ENCODE results near the gene GNAQ.

The GNAQ gene

DNA sequence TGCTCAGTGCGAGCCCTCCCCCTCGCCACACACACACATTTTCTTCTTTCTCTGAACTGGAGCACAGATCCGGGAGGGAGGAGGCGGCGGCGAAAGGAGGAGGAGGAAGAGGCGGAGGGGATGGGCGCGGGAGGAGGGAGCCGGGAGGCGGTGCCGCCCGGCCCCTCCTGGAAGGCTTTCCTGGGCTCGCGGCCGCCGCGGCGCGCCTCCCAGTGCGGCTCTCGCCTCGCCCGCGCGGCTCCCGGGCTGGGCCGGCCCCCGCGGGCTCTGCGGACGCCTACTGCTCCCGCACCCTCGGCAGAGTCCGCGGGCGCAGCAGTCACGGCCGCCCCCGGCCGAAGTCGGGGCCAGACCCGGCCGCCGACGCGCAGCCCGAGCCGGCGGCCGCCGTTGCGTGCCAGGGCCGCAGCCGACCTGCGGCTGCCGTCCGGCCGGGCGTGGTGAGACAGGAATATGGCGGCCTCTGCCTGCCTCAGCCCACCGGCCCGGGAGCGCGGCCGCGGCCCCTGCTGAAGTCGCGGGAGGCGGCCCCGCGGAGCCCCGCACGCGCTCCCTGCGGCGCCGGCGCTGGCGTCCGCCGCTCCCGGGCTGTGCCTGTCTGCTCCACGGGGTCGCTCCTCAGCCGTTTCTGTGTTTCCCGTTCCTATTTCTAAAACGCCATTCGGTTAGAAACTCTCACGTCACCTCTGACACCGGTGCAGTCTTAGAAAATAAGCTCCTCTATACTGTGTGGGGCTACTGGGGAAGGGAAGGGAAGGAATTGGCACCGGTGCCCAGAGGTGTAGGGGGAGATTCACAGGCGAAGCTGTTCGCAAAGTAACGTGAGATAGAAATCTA, 500 bp upstream of the GNAQ start:
- no peak for DNase-seq (ENCODE audit: low read depth)

DNA sequence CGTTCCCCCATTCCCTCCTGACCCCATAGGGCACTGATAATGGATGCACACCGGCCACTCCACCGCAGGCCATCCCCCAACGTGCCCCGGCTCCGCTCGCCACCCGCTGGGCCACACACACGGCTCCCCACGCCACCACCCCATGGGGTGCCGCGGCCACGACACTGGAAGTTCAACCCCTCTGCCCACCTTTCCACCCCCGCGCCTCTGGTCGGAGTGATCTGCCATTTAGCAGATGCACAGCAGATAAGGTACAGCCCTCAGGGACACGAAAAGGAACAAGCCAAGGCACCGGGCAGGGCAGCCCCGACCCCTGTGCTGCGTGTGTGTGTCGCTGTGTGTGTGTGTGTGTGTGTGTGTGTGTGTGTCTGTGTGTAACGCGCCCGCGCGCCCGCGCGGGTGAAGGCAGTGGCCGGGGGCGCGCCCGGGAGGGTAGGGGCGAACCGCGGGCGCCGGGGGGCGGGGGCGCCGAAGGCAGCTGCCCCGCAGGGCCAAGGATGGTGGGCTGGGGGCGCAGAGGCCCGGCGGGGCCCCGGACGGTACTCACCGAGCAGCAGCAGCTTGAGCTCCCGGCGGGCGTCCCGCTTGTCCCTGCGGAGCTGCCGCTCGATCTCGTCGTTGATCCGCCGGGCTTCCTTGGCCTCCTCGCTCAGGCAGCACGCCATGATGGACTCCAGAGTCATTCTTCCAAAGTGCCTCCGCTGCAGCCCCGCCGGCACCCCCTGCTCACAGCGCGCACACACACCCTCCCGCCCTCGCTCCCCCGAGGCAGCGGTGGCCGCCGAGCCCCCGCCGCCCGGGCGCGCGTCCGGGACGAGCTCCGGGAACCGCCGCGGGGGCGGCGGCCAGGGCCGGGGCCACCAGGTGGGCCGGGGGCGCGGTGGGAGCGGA, 813 bp downstream of the GNAQ start:
- DNase-seq (ENCODE audit: low read depth), result no peak

DNA sequence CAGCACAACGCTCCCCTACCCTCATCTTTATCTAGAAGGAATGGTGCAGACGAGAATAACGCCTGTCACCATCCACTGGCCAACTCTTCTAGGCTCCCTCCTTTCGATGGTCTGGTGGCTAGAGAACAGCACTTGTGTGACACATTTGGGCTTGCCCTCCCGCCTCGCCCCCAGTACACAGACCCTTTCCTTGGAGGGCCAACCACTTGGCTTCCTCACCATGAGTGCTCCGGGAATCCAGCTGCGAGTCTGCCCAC, 1.4 kb downstream of the GNAQ start:
- DNase-seq (ENCODE audit: low read depth), result no peak

DNA sequence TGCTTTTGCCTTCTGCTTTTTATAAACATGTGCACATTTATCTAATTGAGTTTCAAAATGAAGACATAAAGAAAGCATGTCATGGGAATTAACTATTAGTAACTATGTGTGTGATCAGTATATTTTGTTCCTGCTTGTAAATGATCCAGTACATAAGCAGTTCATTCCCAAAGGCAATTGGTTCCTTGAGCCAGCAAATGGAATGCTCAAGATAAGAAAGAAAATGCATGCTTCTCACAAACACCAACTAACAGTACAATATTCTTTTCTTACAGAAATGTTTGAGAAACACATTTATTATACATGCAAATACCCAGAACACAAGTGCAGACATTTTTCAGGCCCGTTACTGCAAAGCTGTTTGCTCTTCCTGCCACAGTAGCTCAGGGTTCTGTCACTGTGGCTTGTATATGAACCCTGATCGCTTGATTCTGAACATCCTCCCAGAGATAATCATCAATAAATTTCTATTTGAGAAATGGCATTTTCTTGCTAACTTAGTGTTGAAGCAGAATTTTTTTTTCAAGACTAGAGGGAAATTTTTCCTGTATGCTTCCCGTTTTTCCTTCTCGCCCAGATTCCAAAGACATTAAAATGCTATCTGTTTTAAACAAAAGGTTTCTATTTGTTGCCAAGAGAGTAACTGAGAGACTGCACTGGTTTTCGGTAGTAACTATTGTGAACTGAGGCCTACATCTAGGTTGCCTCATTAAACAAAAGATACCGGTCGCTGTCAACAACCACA, 1.9 kb downstream of the GNAQ start:
- DNase-seq (ENCODE audit: low read depth), result no peak

DNA sequence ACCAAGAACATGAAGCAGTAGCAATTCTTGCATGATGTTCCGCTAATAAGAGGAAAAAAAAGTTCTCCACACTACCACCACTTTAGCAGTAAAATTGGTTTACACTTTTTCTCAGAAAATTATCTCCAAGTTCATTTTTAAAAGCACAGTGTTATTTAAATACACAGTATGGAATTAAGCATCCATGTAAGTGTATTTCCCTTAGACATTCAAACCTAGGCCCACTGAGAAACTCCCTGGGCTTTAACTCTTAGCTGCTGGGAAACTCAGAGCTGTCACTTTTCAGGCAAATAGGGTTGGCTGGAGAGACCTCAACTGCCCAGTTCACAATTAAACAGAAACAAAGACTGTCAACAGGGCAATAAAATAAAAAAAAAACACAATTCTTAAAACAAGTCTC, 2.7 kb downstream of the GNAQ start:
- no peak for DNase-seq (ENCODE audit: low read depth)

DNA sequence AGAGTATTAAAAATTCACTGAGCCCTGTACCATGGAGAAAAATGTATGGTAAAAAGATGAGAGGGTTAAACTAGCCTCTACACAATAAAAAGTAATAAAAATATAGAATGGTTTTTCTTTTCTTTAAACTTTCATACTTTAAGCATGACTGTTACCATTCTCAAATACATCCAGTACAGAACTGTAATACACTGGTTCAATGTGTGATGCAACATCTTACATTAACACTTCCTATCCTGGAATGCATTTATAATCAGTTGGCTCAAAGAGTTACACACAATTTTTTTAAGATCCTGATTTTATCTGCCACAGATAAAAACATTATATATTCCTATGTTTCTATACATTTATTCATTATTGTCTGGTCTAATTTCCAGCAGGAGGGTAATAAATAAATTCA, 4.7 kb downstream of the GNAQ start:
- DNase-seq (ENCODE audit: low read depth), result no peak

DNA sequence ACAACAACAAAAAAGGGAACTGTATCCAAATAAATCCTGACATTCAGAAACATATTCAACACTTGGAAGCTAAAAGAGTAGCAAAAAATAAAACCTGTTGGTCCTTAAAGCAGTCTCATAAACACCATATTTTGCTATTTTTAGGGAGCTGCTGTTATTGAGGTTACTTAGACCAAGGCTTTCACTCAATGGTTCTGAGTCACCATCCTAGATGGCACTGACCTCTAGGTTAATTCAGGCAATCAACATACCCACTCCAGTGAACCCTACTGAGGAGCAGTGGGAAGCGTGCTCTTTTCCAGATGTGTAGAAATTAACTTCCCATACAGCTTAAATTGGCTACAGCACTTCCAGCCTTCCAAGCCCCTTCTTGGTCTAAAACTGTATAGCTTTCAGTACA, 5.2 kb downstream of the GNAQ start:
- no peak for DNase-seq (ENCODE audit: low read depth)

DNA sequence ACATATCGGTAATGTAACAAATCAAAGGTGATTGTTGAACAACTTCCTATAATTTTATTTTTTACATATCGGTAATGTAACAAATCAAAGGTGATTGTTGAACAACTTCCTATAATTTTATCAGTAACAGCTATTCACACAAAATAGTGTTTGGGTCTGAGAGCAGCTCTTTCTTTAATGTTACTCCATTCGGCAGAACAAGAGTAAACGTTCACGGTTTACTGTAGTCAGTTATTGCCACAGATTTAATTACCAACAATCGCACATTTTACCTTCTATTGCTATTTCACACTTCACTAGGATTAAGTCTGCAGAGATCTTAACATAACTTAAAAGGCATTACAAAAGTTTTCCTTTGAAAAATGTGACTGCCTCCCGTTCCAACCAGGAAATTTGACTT, 6.4 kb downstream of the GNAQ start:
- no peak for DNase-seq (ENCODE audit: low read depth)

DNA sequence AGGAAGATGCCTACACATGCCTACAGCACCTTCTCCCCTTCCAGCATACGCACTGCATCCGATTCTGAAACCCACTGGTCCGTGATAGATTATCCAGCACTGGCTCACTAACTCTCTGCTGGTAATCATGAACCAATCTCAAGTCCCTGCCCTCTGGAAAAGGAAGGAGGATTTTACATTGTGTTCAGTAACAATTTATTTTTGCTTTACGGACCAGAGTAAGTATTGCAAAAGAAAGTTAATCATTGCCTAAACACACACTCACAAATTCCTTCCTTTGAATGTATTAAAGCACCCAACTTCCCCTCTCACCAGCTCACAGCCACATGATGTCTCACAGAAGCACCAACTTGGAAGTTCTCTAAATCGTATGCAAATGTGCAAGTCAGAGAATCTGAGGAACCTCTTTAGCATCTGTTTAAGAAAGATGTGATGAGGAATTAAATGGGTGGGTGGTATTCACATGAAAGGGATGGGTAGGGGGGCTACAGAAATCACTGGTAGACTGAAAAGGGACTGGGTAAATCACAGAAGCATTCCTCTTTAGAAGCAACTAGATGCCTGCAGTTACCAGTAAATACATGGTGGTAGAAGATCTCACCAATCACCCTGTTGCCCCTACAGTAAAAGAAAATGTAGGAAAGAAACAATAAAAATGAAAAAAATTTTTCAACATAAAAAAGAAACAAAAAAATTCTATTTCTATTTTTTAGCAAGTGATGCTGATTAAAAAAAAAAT, 8.4 kb downstream of the GNAQ start:
- DNase-seq (ENCODE audit: low read depth), result no peak

DNA sequence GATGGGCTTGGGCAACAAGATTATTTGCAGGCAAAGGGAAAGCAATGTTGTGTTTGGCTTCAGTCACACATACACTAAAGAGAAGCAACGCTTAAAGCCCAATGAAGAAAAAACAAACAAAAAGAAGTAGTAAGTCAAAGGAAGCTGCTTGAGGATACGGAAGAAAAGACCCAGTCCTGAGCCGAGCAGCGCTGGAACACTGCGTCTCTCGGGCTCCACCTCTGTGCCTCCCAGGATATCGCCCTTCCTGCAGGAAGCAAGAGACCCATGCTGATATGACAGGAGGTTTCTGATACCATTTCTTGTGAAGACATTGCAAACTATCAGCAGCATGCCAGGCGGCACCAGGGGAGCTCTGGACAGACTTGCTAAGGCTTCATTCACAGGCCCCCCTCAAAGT, 9.9 kb downstream of the GNAQ start:
- DNase-seq (ENCODE audit: low read depth), result no peak

DNA sequence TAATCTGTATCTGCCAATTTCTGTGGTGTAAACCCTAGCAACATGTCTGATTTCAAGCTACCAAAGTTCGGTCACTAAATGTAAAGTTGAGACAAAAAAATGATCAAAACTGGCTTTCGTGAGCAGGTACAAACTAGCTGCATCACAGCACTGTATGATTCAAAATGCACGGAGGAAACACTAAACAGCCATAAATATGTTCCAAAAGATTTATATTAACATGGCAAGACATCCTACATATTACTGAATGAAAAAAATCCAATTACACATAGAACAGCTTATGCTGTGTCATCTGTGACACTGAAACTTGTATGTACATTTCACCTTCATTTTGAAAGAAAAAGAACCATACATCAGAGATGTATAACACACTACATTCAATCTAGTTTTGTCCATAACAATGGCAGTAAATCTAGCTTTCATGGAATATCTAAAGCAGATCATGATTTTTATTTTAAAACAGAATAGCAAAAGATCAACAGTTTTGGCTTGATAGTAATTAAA, 14.4 kb downstream of the GNAQ start:
- DNase-seq (ENCODE audit: low read depth), result no peak

DNA sequence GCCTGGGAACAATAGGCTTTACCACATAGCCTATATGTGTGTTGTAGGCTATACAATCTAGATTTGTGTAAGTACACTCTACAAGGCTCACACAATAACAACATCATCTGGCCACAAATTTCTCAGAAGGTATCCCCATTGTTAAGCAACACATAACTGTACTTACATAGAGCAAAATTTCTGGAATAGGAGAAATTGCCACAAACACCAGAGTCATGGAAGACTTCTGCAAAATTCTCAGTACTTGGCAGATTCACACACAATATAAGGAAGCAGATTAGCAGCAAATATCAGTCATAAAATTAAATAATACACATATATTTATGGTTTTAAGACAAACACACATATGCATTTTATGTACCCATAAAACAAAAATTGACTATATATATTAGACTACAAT, 16.4 kb downstream of the GNAQ start:
- no peak for DNase-seq (ENCODE audit: low read depth)

DNA sequence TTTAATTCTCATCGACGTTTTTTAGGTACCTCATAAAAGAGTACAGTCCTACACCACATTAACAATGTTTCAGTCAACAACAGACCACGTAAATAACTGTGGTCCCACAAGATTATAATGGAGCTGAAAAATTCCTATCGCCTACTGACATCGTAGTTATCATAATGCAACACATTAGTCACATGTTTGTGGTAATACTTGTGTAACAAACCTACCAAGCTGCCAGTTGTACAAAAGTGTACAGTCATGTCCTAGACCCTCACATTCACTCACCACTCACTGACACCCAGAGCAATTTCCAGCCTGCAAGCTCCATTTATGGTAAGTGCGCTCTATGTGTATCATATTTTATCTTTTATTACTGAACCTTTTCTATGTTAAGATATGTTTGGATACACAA, 16.8 kb downstream of the GNAQ start:
- DNase-seq (ENCODE audit: low read depth), result no peak

DNA sequence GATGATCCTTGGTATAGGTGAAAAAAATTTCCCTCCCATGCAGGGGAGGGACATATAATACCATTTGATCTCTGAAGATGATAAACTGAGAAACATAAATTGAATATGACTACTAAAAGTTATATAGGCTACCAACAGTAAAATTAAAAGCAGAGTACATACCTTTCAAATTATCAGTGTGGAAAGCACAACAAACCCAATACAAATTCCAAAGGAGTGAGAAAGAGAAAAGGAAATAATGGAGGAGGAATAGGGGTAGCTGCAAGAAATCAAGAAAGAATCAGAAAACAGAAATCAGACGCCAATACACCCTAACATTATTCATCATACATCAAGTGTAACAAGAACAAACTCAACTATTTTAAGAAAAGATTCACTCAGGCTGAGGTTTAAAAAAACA, 17.7 kb downstream of the GNAQ start:
- no peak for DNase-seq (ENCODE audit: low read depth)

DNA sequence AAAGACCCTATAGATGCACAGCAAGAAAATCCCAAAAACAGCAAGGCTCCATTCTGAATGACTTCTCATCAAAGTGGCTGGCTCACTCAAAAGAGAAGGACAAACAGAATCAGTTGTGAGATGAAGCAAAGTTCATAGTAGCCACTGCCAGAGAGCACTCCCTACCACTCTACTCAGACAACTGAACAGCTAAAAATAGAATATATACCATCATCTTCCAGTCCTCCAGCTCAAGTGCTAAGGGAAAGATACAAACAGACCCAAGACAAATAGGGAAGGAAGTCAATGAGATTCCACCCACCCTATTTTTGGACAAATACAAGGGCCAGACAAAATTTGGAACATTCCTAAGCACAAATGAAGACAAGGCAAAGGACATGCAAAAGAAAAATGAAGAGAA, 20.6 kb downstream of the GNAQ start:
- DNase-seq (ENCODE audit: low read depth), result no peak

DNA sequence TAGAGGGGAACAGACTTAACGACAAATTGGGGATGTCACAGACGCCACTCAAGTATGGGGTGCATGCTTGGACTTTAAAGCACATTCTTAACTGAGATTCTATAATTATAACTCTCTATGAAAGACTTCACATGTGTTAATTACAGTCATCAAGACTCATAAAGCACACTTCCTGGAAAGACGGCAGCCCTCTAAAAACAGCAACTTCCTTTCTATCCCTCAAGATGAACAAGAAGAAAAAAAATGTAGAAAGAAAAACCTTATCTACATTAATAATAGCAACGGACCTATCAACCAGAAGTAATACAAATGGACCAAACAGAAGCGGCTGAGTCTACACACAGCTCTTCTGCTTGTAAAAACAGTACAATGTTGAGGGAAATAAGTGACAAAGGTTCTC, 21.2 kb downstream of the GNAQ start:
- no peak for DNase-seq (ENCODE audit: low read depth)

DNA sequence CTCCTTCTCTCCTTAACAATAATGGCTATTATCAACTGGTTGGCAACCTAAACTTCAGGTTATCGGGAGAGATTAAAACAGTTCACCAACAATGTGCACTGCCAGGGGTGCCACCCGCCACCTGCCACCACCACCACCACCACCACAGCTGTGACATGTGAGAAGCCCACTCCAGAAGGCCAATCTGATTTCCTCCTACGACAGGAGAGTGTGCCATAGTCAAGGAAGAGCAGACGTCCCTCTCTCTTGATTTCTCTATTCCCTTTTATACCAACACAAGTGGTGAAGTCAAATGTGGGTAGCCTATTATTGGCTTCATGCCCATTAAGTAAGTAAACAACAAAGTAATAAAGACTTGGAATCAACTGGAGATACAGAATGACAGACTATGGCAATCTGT, 22.4 kb downstream of the GNAQ start:
- DNase-seq (ENCODE audit: low read depth), result no peak

DNA sequence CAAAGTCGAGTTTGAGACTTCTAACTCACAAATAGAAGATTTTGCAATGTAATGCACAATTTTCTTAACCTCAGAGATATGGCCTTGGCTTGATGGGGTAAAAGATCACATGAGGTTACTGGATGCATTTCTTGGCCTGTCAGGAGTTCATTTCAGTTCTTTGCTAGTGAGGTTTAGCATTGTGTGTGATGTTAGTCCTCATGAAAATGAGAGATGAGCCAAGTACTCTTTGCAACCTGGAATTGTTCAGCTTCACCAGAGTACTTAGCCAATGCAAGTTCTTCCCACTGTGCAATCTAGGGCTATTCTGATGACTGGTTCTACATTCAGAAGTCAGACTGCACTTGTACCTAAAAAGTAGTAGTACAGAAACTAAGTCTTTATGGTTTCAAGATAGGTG, 24.9 kb downstream of the GNAQ start:
- no peak for DNase-seq (ENCODE audit: low read depth)

DNA sequence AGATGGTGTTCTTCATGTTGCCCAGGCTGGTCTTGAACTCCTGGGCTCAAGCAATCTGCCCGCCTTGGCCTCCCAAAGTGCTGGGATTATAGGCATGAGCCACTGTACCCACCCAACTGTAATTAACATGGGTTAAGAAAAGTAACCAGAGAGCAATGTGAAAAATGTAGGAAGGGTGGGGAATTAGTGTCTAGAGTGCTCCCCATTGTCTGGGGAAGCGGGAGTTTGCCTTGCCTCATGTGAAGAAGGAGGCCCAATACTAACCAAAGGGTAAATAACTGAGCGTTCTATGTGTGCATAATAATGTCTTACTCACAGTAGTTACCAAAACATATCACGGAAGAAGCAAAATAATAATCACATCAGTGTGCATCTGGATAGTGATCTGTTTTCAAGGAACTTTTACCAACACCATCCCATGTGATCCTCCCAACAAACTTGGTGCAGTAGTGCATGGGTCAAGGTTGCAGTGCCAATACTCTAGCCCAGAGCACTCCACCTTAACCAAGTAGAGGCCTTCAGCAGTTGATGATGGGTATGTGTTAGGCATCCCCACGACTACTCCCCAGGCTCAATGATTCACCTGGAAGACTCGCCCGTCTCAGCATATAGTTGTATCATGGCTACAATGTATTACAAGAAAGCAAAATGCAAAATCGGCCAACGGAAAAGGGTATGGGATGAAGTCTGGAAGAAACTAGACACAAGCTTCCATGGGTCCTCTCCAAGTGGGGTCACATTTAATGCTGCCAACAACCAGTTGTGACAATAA, 26.2 kb downstream of the GNAQ start:
- DNase-seq (ENCODE audit: low read depth), result no peak

DNA sequence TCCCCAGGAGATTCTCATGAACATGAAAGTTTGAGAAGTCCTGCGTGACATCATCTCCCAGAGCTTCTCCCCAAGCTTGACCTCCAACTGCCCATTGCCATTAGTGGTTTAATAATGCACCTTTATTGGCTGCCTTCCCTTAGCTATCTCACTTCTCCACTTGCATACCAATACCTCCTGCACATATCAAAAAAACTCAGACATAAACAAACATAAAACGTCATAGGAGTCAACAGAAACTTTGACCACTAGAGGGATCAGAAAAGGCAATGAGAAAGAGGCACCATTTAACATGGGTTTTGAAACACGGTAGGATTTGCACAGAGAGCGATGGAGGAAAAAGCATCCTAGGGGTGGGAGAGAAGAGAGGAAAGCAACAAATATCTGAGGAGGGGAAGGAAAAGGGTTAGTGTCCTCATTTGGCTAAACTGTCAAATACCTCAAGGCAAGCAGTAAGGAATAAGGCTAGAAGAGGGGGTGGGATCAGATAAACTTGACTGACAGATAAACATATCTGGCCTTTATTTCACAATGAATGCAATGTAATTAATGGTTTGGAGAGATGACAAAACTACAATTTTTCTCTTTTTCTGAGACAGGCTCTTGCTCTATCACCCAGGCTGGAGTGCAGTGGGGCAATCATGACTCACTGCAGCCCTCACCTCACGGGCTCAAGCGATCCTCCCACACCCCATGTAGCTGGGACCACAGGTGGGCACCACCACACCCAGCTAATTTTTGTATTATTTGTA, 27.0 kb downstream of the GNAQ start:
- no peak for DNase-seq (ENCODE audit: low read depth)

DNA sequence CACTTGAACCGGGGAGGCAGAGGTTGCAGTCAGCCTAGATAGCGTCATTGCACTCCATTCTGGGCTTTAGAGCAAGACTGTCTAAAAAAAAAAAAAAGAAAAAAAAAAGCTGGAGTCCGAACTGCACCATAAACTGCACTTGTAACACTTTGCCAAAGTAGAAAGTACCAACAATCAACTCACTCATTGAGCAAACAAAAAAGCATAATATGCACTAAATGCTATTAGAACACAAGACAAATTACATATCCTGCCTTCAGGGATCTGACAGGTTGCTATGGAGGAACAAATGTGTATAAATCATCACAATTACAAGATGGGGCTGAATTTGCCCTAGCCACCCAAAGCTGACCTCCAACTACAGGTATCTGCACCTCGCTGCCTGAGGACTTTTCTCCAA, 27.9 kb downstream of the GNAQ start:
- DNase-seq (ENCODE audit: low read depth), result no peak

Measured in HS-27A (cell line).